Mesodermal cell (in vitro differentiated cells): ENCODE results near the gene NKAIN2.

Experiments
- H3K27ac ChIP-seq: 2 replicates; pipeline ENCODE4 v1.7.0; 2013; ENCODE audit warnings: mild to moderate bottlenecking, low read depth, low read length, moderate library complexity; ENCODE audit not compliant: severe bottlenecking
- H3K36me3 ChIP-seq: 2 replicates; pipeline ENCODE4 v1.7.1; 2013; ENCODE audit warnings: mild to moderate bottlenecking, low read length, moderate library complexity; ENCODE audit not compliant: control insufficient read depth, insufficient read depth
- H3K4me1 ChIP-seq: one replicate; pipeline ENCODE4 v1.7.1; 2013; ENCODE audit warnings: mild to moderate bottlenecking, low read length; ENCODE audit not compliant: insufficient read depth, control insufficient read depth, poor library complexity, severe bottlenecking
- H3K4me3 ChIP-seq: 2 replicates; pipeline ENCODE4 v1.7.0; 2013; ENCODE audit warnings: low read length, control low read depth, mild to moderate bottlenecking; ENCODE audit not compliant: insufficient read depth, poor library complexity, severe bottlenecking; ENCODE audit errors: extremely low read depth
- H3K9me3 ChIP-seq: 2 replicates; pipeline ENCODE4 v1.7.1; 2013; ENCODE audit warnings: mild to moderate bottlenecking, low read length, moderate library complexity; ENCODE audit not compliant: control insufficient read depth
- WGBS, 2 experiments: methylation state at CpG; one replicate each; pipeline ENCODE4 v1.1.5; 2013; ENCODE audit warnings: missing lambda C conversion rate in 2 of 2; ENCODE audit not compliant: insufficient coverage in 2 of 2; 5-methylcytosine and 5-hydroxymethylcytosine counted together

The NKAIN2 gene

DNA sequence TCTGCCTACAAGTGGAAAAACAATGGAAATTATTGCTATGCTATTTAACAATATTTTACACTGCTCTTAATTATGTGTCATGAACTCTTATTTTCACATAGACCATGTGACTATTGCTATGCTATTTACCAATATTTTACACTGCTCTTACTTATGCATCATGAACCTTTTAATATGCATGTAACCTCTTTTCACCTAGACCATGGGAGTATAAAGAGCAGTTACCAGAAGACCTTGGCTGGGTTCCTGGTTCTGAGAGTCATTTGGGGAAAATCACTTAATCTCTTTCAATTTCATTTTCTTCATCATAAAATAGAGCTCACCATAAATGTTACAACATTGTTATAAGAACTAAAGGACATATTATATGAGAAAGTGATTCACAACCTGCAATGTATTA, 934.8 kb downstream of the NKAIN2 start:
- Histone ChIP-seq H3K9me3 (no peaks in the 10 kb centered on the region), H3K4me1 (no peaks in the 10 kb centered on the region), H3K4me3 (no peak overlapping the region), H3K27ac (no peak overlapping the region), H3K36me3 (no peaks in the 10 kb centered on the region)

- Histone ChIP-seq H3K36me3 (no peaks in the 10 kb centered on the region), H3K27ac (no peak overlapping the region), H3K4me1 (no peaks in the 10 kb centered on the region), H3K9me3 (no peaks in the 10 kb centered on the region), H3K4me3 (no peak overlapping the region)
- 67% methylated on average over 1 of the region's 2 CpGs; no CpG with 5 or more reads in 1 of the 2 experiments for WGBS, 2 experiments
These were observed 937.7 kb downstream of the NKAIN2 start for GRCh38 chr6:124741341-124741740.

DNA sequence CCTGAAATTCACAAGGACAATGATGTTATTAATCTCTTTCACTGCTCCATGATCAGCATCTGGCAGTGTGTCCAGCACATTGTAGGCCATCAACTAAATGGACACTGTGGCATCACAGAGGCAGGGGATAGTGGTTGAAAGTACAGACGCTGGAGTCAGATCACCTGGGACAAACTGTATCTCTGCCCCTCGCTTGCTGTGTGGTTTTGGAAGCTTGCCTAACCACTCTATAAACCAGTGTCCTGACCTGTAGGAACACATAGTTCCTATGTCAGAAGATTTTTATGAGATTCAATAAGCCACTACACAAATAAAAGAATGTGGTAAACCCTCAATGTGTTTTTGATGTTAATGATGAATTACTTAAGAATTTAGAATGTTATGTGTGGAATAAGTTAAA, 939.3 kb downstream of the NKAIN2 start:
- H3K4me3 ChIP-seq, result no peak overlapping the region
- WGBS, 2 experiments, result 85% methylated on average over 2 of the region's 2 CpGs; no CpG with 5 or more reads in 1 of the 2 experiments
- no peak overlapping the region for H3K27ac ChIP-seq
- H3K36me3 ChIP-seq, result no peaks in the 10 kb centered on the region
- H3K9me3 ChIP-seq, result no peaks in the 10 kb centered on the region
- H3K4me1 ChIP-seq, result no peaks in the 10 kb centered on the region

GRCh38 chr6:124743420-124743819, 939.8 kb downstream of the NKAIN2 start:
- Histone ChIP-seq H3K27ac (no peak overlapping the region), H3K4me1 (no peaks in the 10 kb centered on the region), H3K9me3 (no peaks in the 10 kb centered on the region), H3K4me3 (no peak overlapping the region), H3K36me3 (no peaks in the 10 kb centered on the region)
- WGBS, 2 experiments, result 86% methylated on average over 1 of the region's 2 CpGs; no CpG with 5 or more reads in 1 of the 2 experiments

- Histone ChIP-seq H3K9me3 (no peaks in the 10 kb centered on the region), H3K27ac (no peak overlapping the region), H3K4me3 (no peak overlapping the region), H3K36me3 (no peaks in the 10 kb centered on the region), H3K4me1 (no peaks in the 10 kb centered on the region)
- WGBS, 2 experiments, result 67 to 70% methylated on average over 1 of the region's 2 CpGs
These were observed 943.7 kb downstream of the NKAIN2 start for GRCh38 chr6:124747349-124747748.

- WGBS, 2 experiments, result 84% methylated on average over 2 of the region's 2 CpGs; no CpG with 5 or more reads in 1 of the 2 experiments
- Histone ChIP-seq H3K36me3 (no peaks in the 10 kb centered on the region), H3K27ac (no peak overlapping the region), H3K9me3 (no peaks in the 10 kb centered on the region), H3K4me3 (no peak overlapping the region), H3K4me1 (no peaks in the 10 kb centered on the region)
These were observed 945.1 kb downstream of the NKAIN2 start for GRCh38 chr6:124748778-124749177.

DNA sequence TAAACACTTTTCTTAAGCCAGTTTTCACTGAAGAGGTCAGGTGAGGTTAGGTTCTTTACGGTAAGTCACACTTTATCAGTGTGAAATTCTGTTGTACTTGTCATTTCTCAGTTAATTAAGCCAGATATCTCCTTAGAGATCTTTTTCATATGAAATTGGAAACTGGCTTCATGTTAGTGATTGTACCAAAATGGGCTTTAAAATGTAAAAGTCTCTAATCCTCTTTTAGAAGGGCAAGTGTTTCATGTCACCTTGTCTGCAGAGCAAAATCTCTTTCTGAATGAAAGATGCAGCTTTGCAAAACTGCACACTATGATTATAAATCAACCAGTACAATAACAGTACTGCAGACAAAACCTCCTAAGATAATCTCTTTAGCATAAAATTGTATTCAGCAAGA, 949.3 kb downstream of the NKAIN2 start:
- 100% methylated on average over 1 of the region's 1 CpG; no CpG with 5 or more reads in 1 of the 2 experiments for WGBS, 2 experiments
- Histone ChIP-seq H3K36me3 (no peaks in the 10 kb centered on the region), H3K27ac (no peak overlapping the region), H3K4me1 (no peaks in the 10 kb centered on the region), H3K4me3 (no peak overlapping the region), H3K9me3 (no peaks in the 10 kb centered on the region)

GRCh38 chr6:124753562-124754105, 950.0 kb downstream of the NKAIN2 start:
- WGBS, 2 experiments, result 79 to 89% methylated on average over 3 of the region's 4 CpGs
- H3K4me3 ChIP-seq, result no peak overlapping the region

GRCh38 chr6:124755321-124755720, 951.7 kb downstream of the NKAIN2 start:
- H3K36me3 ChIP-seq, result no peaks in the 10 kb centered on the region
- WGBS, 2 experiments, result 91 to 100% methylated on average over 1 to 2 of the region's 2 CpGs
- H3K9me3 ChIP-seq, result no peaks in the 10 kb centered on the region
- no peaks in the 10 kb centered on the region for H3K4me1 ChIP-seq
- H3K27ac ChIP-seq, result no peak overlapping the region
- H3K4me3 ChIP-seq, result no peak overlapping the region

More at GRCh38 chr6:124753562-124754105, 950.0 kb downstream of the NKAIN2 start:
- Histone ChIP-seq H3K9me3 (no peaks in the 10 kb centered on the region), H3K36me3 (no peaks in the 10 kb centered on the region), H3K27ac (no peak overlapping the region), H3K4me1 (no peaks in the 10 kb centered on the region)

- Histone ChIP-seq H3K4me1 (no peaks in the 10 kb centered on the region), H3K4me3 (no peak overlapping the region), H3K9me3 (no peaks in the 10 kb centered on the region), H3K36me3 (no peaks in the 10 kb centered on the region), H3K27ac (no peak overlapping the region)
These were observed 953.9 kb downstream of the NKAIN2 start for GRCh38 chr6:124757560-124757959.

GRCh38 chr6:124758663-124759062, 955.0 kb downstream of the NKAIN2 start:
- no peak overlapping the region for H3K4me3 ChIP-seq
- H3K9me3 ChIP-seq, result no peaks in the 10 kb centered on the region
- H3K4me1 ChIP-seq, result no peaks in the 10 kb centered on the region
- no CpG with 5 or more reads among the region's 1 CpG for WGBS, 2 experiments
- no peak overlapping the region for H3K27ac ChIP-seq
- no peaks in the 10 kb centered on the region for H3K36me3 ChIP-seq
